ENCODE results near the gene PHLDA2. TPM values are rescaled to one million over a fixed set of nuclear protein-coding genes. Genes with fewer than 3 reads are reported as not detected.
"Not testable (repeated sequence)": the region's sequence is repeated elsewhere in the genome, so short reads cannot be mapped to it uniquely, and the experiment has no call there.

The PHLDA2 gene
- total RNA-seq, 1 donor from 2014 or later = 7.5 TPM

- DNase-seq (ENCODE audit: low spot score) (no peak), ATAC-seq (no peak)
- intact Hi-C loops (cut with DNase I) = no loop called here
Measured at GRCh38 chr11:2919837-2920236, 9.4 kb downstream of the PHLDA2 start.

GRCh38 chr11:2919188-2919587, 10.0 kb downstream of the PHLDA2 start:
- intact Hi-C loops (cut with DNase I) = no loop called here
- ATAC-seq (no peak), DNase-seq (ENCODE audit: low spot score) (no peak)

- intact Hi-C loops (cut with DNase I) = no loop called here
- no peak for DNase-seq (ENCODE audit: low spot score)
Measured at GRCh38 chr11:2917842-2918490, 11.3 kb downstream of the PHLDA2 start.

GRCh38 chr11:2916892-2917645, 12.2 kb downstream of the PHLDA2 start:
- DNase-seq (ENCODE audit: low spot score) = no peak
- no peak for ATAC-seq
- intact Hi-C loops (cut with DNase I) = no loop called here

More at GRCh38 chr11:2917842-2918490, 11.3 kb downstream of the PHLDA2 start:
- ATAC-seq = no peak

DNA sequence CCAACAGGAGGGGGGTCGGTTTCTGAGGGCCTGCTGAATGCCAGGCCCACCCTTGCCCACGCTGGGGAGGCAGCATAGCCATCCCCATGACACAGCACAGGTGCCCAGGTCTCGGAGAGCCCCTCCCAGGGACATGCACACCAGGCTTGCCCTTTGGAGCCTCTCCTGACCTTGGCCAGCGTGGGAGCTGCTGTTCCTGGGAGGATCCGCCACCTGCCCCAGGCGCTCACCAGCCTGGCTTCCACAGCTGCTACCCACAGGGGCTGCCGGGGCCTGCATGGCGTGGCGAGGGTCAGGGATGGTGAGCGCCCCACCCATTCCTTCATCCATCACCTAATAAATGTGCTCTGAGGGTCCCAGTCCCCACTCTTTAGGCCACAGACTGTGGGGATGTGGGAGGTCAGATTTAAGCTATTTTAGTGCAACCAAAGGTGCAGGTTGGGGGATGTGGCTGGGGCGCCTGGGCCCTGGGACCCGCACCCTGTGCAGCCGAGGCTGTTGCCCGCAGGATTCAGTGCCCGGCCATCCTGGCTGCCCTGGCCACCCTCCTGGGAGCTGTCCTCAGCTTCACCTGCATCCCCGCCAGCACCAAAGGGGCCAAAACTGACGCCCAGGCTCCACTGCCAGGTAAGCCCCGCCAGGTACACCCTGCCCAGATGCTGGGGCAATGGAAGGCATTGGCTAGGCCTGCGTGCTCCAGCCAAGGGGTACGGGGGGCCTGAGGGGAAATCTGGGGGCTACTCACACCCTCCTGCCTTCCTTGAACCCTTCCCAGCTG, 12.9 kb downstream of the PHLDA2 start:
- DNase-seq (ENCODE audit: low spot score) (no peak), ATAC-seq (no peak)
- intact Hi-C loops (cut with DNase I) = no loop called here

- intact Hi-C loops (cut with DNase I) = no loop called here
- no peak for ATAC-seq
- no peak for DNase-seq (ENCODE audit: low spot score)
Measured at GRCh38 chr11:2915473-2915872, 13.7 kb downstream of the PHLDA2 start.

DNA sequence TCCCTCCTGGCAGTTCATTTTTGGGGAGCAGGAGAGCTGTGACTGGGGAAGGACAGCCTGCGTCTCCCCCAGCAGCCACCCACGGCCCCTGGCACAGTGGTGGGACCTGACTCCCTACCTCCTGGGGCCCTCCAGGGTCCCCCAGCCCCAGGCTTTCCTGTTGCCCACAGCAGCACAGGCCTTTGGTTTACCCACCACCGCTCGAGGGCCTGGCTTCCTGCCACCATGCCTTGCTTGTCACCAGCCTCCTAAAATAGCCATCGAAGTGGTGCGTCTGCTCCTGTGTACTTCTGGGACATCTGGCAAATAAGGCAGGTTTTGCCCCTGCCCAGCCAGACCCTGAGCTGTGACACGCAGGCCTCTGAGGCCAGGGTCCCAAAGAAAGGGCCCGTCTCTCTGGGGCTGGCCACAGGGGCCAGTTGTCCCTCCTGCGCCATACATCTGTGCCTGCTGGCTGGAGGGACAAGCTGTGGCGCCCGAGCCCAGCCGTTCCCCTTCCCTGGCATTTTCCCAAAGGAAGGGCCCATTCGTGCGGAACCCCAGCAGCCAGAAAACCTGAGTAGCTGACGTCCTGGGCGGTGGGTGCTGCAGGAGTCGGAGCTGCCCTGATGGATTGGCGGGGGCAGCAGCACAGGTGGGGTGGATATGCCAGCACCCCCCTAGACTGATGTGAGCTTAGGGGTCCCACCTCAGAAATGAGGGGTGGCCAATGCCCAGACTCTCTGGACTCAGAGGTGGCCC, 14.6 kb downstream of the PHLDA2 start:
- intact Hi-C loops (cut with DNase I) = no loop called here
- no peak for DNase-seq (ENCODE audit: low spot score)
- ATAC-seq = no peak

GRCh38 chr11:2913776-2914175, 15.4 kb downstream of the PHLDA2 start:
- DNase-seq (ENCODE audit: low spot score) = no peak
- intact Hi-C loops (cut with DNase I) = no loop called here
- ATAC-seq = no peak

- ATAC-seq (no peak), DNase-seq (ENCODE audit: low spot score) (no peak)
- intact Hi-C loops (cut with DNase I) = no loop called here
Measured at GRCh38 chr11:2913019-2913431, 16.2 kb downstream of the PHLDA2 start.

DNA sequence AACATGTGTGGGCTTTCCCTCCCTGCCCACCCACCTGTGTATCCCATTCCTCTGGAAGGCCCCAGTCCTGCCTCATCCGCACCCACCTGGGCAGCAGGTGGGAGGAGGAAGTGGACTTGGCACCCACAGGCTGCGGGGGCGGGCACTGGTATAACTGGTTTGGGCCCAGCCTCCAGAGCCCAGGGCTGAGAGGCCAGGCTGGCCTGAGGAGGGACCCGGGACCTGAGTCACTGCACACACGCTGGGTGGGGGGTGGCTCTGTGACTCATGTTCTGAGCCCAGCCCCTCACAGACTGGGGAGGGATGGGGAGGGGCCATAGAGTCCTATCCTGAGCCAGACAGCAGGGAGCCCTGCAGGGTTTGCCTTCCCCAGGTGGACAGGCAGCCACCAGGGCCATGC, 16.7 kb downstream of the PHLDA2 start:
- intact Hi-C loops (cut with DNase I) = no loop called here
- ATAC-seq (no peak), DNase-seq (ENCODE audit: low spot score) (no peak)

- DNase-seq (ENCODE audit: low spot score) = no peak
- no peak for ATAC-seq
- intact Hi-C loops (cut with DNase I) = no loop called here
Measured at GRCh38 chr11:2911785-2912391, 17.3 kb downstream of the PHLDA2 start.

DNA sequence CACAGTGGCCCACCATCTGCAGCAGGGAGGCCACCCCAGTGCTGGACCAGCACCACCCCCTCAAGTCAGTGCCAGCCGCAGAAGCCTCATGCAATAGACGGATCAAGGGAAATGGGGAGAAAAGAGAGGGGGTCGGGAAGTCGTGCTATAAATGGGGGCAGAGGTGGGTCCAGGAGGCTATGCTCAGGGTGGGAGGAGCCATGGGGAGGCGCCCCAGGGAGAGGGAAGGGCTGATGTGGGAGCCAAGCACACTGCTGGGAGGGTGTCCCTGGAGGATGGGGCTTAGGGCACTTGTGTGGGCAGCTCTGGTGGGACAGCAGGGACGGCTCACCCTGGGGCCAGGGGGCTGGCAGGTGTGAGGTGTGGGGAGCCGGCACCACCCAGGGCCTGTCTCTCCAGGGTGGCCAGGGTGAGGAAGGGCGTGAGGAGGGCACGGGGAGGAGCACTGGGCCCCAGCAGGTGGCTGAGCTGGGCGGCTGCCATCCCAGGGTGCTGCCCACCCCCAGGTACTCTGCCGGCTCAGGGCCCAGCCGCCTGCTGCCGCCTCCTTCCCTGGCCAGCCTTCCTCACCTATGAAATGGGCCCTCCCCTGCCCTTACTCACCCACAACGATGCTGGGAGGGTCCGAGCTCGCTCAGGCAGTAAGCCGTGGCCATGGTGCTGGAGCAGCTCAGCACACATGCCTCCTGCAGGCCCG, 18.0 kb downstream of the PHLDA2 start:
- ATAC-seq (no peak), DNase-seq (ENCODE audit: low spot score) (no peak)
- intact Hi-C loops (cut with DNase I) = no loop called here

DNA sequence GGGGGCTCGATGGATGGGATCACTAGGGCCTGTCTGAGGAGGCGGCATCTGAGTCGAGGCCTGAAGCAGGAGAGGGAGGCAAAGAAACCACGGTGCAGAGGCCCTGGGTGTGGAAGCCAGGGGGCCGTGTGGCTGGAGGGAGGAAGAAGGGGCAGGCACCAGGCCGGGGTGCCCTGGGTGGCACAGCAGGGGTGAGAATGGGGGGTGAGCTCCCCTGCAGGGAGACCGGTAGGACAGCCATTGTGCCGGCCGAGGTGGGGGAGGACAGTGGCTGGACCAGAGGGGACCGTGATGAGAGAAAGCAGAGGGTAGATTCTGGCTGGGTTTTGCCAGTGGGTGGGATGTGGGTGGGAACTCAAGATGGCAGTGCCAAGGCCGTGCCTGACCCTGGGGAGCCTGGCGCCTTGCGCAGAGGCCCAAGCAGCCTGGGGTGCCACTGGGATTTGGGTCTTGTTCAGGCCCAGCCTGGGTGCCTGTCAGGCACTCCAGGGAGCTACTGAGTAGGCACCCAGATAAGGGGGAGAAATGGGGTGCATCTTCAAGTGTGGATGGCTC, 18.7 kb downstream of the PHLDA2 start:
- intact Hi-C loops (cut with DNase I) = no loop called here
- DNase-seq (ENCODE audit: low spot score) (no peak), ATAC-seq (no peak)

GRCh38 chr11:2909133-2909902, 19.9 kb downstream of the PHLDA2 start:
- intact Hi-C loops (cut with DNase I) = loop anchor here (10.0 kb wide), 1 partner anchor 715 kb away; no protein-coding TSS in a partner anchor

GRCh38 chr11:2908130-2908529, 21.1 kb downstream of the PHLDA2 start:
- DNase-seq (ENCODE audit: low spot score) (no peak), ATAC-seq (no peak)
- intact Hi-C loops (cut with DNase I) = loop anchor here (10.0 kb wide), 1 partner anchor 713 kb away; no protein-coding TSS in a partner anchor

More at GRCh38 chr11:2909133-2909902, 19.9 kb downstream of the PHLDA2 start:
- ATAC-seq (peak; percentile 74), DNase-seq (ENCODE audit: low spot score) (no peak)

GRCh38 chr11:2905299-2905698, 23.9 kb downstream of the PHLDA2 start:
- not testable (repeated sequence) for ATAC-seq; DNase-seq (ENCODE audit: low spot score)
- intact Hi-C loops (cut with DNase I) = loop anchor here (10.0 kb wide), 1 partner anchor 710 kb away; no protein-coding TSS in a partner anchor
